ENCODE data around the gene CXCL11. TPM values are rescaled to one million over a fixed set of nuclear protein-coding genes. Genes with fewer than 3 reads are reported as not detected.

CXCL11 gene
- total RNA-seq, 3 donors from 2014 or later (not counting 1 experiment from before 2014, with no cell fraction given), result not detected

GRCh38 chr4:76011700-76012387 lies 24.0 kb downstream of the CXCL11 start:
- no peak for TF ChIP-seq CTCF (IDR thresholded peaks at IDR 0.05)
- H3K36me3 Mint-ChIP-seq, result no peaks in the 10 kb centered on the region
- H3K9me3 Mint-ChIP-seq, result no peaks in the 10 kb centered on the region
- H3K4me3 ChIP-seq (ENCODE audit: low read length), result no peak overlapping the region
- no peaks in the 10 kb centered on the region for H3K9me3 ChIP-seq (ENCODE audit: control insufficient read depth, insufficient read depth, low read length)
- peaks cover 9 to 26% of the 10 kb centered on the region in 2 donors for H3K27me3 Mint-ChIP-seq (ENCODE audit: low read depth in 2 of 2)
- no peaks in the 10 kb centered on the region for H3K36me3 ChIP-seq (ENCODE audit: control insufficient read depth, insufficient read depth, low read length)
- no peaks in the 10 kb centered on the region for H3K4me1 ChIP-seq (ENCODE audit: control insufficient read depth, insufficient read depth, low read length)
- 73% methylated on average over 10 of the region's 13 CpGs for WGBS (ENCODE audit: insufficient coverage)
- H3K4me1 Mint-ChIP-seq, result no peaks in the 10 kb centered on the region
- H3K27ac Mint-ChIP-seq, result no peak overlapping the region
- ATAC-seq (no peak), DNase-seq (no peak)
- H3K27me3 ChIP-seq (ENCODE audit: control insufficient read depth, insufficient read depth, low read length), result no peaks in the 10 kb centered on the region
- H3K27ac ChIP-seq (ENCODE audit: low read length), result no peak overlapping the region
- no peak overlapping the region for H3K4me3 Mint-ChIP-seq
- intact Hi-C loops (cut with micrococcal nuclease), result no loop called here

DNA sequence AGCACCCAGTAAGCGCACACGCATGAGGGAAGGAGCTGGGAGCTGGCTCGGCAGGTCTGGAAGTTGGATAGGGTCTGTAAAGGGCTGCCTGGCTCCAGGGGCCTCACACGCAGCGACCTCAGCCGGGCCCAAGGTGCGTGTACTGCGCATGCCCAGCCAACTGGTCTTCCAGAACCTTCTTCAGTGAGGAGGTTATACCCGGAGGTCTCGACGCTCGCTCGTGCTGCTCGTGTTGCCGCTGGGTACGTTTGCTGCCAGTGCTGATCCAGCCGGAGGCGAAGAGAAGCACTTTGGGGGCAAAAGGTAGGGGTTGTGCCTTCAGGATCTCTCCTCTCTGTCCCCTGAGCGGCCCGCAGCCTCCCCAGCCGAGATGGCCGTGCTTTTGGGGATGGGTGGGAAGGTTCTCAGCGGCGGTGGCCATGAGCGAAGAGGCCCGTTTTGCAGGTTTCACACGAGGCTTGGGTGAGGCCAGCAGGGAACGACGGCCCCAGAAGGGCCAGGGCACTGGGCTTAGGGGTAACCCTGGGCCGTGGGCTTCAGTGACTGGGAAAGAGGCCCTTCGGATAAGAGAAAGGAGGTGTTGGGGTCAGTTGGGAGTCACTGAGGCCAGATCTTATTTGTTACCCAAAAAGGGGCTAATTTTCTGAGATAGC lies 24.7 kb downstream of the CXCL11 start:
- DNase-seq (no peak), ATAC-seq (peak in 1 of 3 donors; percentile 21)
- no peak overlapping the region for H3K27ac ChIP-seq (ENCODE audit: low read length)
- no peak overlapping the region for H3K27ac Mint-ChIP-seq
- intact Hi-C loops (cut with micrococcal nuclease), result no loop called here
- H3K4me1 ChIP-seq (ENCODE audit: control insufficient read depth, insufficient read depth, low read length), result no peaks in the 10 kb centered on the region
- H3K27me3 ChIP-seq (ENCODE audit: control insufficient read depth, insufficient read depth, low read length), result no peaks in the 10 kb centered on the region
- no peak for TF ChIP-seq CTCF (IDR thresholded peaks at IDR 0.05)
- H3K4me3 Mint-ChIP-seq, result no peak overlapping the region
- 97% methylated on average over 31 of the region's 31 CpGs for WGBS (ENCODE audit: insufficient coverage)
- H3K9me3 Mint-ChIP-seq, result no peaks in the 10 kb centered on the region
- no peaks in the 10 kb centered on the region for H3K36me3 Mint-ChIP-seq
- H3K9me3 ChIP-seq (ENCODE audit: control insufficient read depth, insufficient read depth, low read length), result no peaks in the 10 kb centered on the region
- H3K27me3 Mint-ChIP-seq (ENCODE audit: low read depth in 2 of 2), result peaks cover 10 to 26% of the 10 kb centered on the region in 2 donors
- H3K4me3 ChIP-seq (ENCODE audit: low read length), result no peak overlapping the region
- H3K4me1 Mint-ChIP-seq, result no peaks in the 10 kb centered on the region
- no peaks in the 10 kb centered on the region for H3K36me3 ChIP-seq (ENCODE audit: control insufficient read depth, insufficient read depth, low read length)

DNA sequence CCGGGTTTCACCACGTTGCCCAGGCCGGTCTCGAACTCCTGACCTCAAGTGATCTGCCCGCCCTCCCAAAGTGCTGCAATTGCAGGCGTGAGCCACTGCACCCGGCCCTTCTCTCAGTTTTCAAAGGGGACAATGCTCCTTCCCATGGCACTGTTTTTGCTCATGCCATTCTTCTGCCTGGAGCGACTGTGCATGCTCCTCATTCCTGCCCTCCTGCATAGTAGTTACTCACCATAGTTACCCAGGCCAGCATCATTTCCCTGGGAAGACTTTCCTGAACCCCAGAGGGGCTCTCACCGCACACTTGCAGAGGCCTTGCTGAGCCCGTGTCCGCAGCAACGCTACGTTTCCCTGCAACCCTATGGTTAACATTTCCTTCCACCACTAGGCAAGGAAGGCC lies 25.3 kb downstream of the CXCL11 start:
- H3K9me3 ChIP-seq (ENCODE audit: control insufficient read depth, insufficient read depth, low read length), result no peaks in the 10 kb centered on the region
- Mint-ChIP-seq H3K27me3 (ENCODE audit: low read depth in 2 of 2) (peaks cover 11 to 26% of the 10 kb centered on the region in 2 donors), H3K27ac (no peak overlapping the region), H3K36me3 (no peaks in the 10 kb centered on the region), H3K4me3 (no peak overlapping the region), H3K9me3 (no peaks in the 10 kb centered on the region), H3K4me1 (no peaks in the 10 kb centered on the region)
- DNase-seq (no peak), ATAC-seq (peak in 1 of 3 donors; percentile 3)
- H3K27ac ChIP-seq (ENCODE audit: low read length), result no peak overlapping the region
- 96% methylated on average over 13 of the region's 13 CpGs for WGBS (ENCODE audit: insufficient coverage)
- no peak overlapping the region for H3K4me3 ChIP-seq (ENCODE audit: low read length)
- H3K27me3 ChIP-seq (ENCODE audit: control insufficient read depth, insufficient read depth, low read length), result no peaks in the 10 kb centered on the region
- no peaks in the 10 kb centered on the region for H3K4me1 ChIP-seq (ENCODE audit: control insufficient read depth, insufficient read depth, low read length)
- intact Hi-C loops (cut with micrococcal nuclease), result no loop called here
- no peak for TF ChIP-seq CTCF (IDR thresholded peaks at IDR 0.05)
- H3K36me3 ChIP-seq (ENCODE audit: control insufficient read depth, insufficient read depth, low read length), result no peaks in the 10 kb centered on the region

Data from natural killer cell (primary cell).